HEK293T (cell line): ENCODE data around the gene GRAP.
A peak's percentile ranks its signal among the peaks of the same experiment; 100 is the strongest.
"Not testable (repeated sequence)": the region's sequence is repeated elsewhere in the genome, so short reads cannot be mapped to it uniquely, and the experiment has no call there.

Experiments
- CTCF ChIA-PET: fragments of 350-600 bp; formaldehyde crosslinking; extraction: SDS; loops from one replicate; lab custom pipeline; 2021; ENCODE audit warnings: antibody characterized with exemption, inconsistent platforms; lab: Yijun Ruan, JAX
- POLR2A ChIA-PET: fragments of 350-600 bp; formaldehyde crosslinking; extraction: SDS; loops from one replicate; lab custom pipeline; 2020; ENCODE audit warnings: antibody characterized with exemption, inconsistent platforms; lab: Yijun Ruan, JAX
- DNase-seq: peaks from one replicate; pipeline ENCODE4 v3.0.0; 2012; ENCODE audit warnings: mixed read lengths; ENCODE audit errors: extremely low spot score
- ARNT ChIP-seq: fragments of 450-650 bp; IDR thresholded peaks from 2 replicates; pipeline ENCODE4 v1.6.1; 2017; ENCODE audit warnings: mild to moderate bottlenecking
- BHLHE40 ChIP-seq: fragments of 450-650 bp; IDR thresholded peaks from 2 replicates; pipeline ENCODE4 v1.6.1; 2016; ENCODE audit warnings: mild to moderate bottlenecking, moderate library complexity, borderline replicate concordance
- ELF4 ChIP-seq: fragments of 450-650 bp; IDR thresholded peaks from 2 replicates; pipeline ENCODE4 v1.6.1; 2017; ENCODE audit warnings: antibody characterized with exemption
- L3MBTL2 ChIP-seq: fragments of 450-650 bp; conservative IDR thresholded peaks from 2 replicates; pipeline ENCODE4 v1.6.1; 2016; ENCODE audit warnings: mild to moderate bottlenecking
- NFRKB ChIP-seq: fragments of 450-650 bp; IDR thresholded peaks from 2 replicates; pipeline ENCODE4 v1.6.1; 2016; ENCODE audit warnings: mild to moderate bottlenecking, moderate library complexity
- PKNOX1 ChIP-seq: fragments of 450-650 bp; IDR thresholded peaks from 2 replicates; pipeline ENCODE4 v1.6.1; 2016

Gene GRAP

GRCh38 chr17:19062009-19062717, 15.4 kb upstream of the GRAP start:
- 0 out of 2 replicates have a peak, but pooled peaks have one; percentile 40 for TF ChIP-seq L3MBTL2
- TF ChIP-seq ARNT: 0 out of 2 replicates have a peak, but pooled peaks have one; percentile 41
- peak; percentile 28; the same call in 1 of the 2 replicates for TF ChIP-seq PKNOX1
- peak; percentile 47; the same call in 1 of the 2 replicates for TF ChIP-seq BHLHE40
- TF ChIP-seq NFRKB: peak; percentile 51; the same call in 1 of the 2 replicates
- peak; percentile 96 for TF ChIP-seq ELF4
- DNase-seq, POLR2A ChIA-PET, CTCF ChIA-PET: not testable (repeated sequence)

GRCh38 chr17:19055447-19055846, 8.7 kb upstream of the GRAP start:
- DNase-seq, CTCF ChIA-PET, POLR2A ChIA-PET: not testable (repeated sequence)

DNA sequence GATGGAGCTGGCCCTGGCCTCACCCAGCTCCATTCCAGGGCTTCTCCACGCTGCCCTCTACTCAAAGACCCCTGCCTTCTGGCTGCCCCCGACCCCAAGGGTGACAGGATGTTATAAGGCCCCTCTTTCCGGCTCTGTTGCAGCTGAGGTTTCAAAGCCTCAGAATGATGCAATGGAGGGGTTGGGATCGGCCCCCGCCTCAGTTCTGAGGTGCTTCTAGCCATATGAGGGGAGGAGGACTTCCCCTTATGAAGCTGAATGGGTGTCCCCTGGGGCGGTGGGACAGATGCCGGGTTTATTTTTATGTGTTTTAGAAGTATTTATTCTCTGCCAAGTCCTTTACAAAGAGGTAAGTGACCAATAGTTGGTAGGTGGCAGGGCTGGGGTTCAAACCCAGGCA, 2.1 kb upstream of the GRAP start:
- DNase-seq, CTCF ChIA-PET, POLR2A ChIA-PET: not testable (repeated sequence)

DNA sequence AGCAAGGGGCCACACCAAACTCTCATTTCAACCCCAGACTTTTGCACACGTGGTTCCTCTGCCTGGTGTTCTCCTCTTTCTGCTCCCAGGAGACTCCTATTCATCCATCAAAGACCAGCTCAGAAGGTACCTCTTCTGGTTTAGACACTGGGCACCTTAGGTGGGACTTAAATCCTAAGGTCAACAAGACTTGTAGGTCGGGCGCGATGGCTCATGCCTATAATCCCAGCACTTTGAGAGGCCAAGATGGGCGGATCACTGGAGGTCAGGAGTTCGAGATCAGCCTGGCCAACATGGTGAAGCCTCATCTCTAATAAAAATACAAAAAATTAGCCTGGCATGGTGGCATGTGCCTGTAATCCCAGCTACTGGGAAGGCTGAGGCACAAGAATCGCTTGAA, 753 bp upstream of the GRAP start:
- DNase-seq, POLR2A ChIA-PET, CTCF ChIA-PET: not testable (repeated sequence)

GRCh38 chr17:19044643-19045042, 2.1 kb downstream of the GRAP start:
- POLR2A ChIA-PET, DNase-seq, CTCF ChIA-PET: not testable (repeated sequence)

GRCh38 chr17:19043032-19043431, 3.7 kb downstream of the GRAP start:
- CTCF ChIA-PET, DNase-seq, POLR2A ChIA-PET: not testable (repeated sequence)

DNA sequence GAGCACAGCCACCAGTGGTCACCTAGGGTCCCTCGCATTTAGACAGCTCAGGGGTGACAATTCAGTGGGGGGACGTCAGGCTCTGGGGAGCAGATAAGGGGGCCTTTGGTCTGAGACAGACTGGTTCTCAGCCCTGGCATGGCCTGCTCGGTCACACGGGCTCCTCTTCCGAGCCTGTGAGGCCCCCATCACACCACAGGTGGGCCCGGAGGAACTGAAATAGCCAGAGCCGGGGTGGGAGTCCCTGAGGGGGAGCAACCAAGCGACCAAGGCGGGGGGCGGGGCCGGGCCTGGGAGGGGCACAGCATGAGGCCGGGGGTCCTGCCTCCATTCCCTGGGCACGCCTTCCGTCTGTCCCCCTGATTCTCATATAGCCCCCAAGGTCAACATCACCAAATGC, 4.4 kb downstream of the GRAP start:
- DNase-seq, POLR2A ChIA-PET, CTCF ChIA-PET: not testable (repeated sequence)

DNA sequence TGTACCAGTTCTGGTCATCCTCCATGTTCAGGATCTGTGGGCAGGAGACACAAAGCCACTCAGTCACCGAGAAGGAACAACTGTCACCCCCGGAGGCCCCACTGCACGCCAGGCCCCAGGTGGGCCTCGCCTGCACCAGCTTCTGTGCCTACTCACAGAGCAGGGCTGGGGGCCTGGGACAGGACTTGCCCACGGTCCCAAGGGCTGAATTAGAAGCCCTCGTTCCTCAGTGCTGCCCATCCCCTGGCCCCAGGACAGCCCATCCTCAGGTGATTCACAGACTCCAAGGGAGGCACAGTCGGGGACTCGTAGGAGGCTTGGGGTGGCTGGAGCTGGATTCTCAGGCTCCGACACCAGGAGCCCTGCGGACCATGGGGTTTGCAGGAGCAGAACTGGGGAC, 4.9 kb downstream of the GRAP start:
- DNase-seq, POLR2A ChIA-PET, CTCF ChIA-PET: not testable (repeated sequence)

- CTCF ChIA-PET, DNase-seq, POLR2A ChIA-PET: not testable (repeated sequence)
These were observed 6.4 kb downstream of the GRAP start for GRCh38 chr17:19040350-19040749.

DNA sequence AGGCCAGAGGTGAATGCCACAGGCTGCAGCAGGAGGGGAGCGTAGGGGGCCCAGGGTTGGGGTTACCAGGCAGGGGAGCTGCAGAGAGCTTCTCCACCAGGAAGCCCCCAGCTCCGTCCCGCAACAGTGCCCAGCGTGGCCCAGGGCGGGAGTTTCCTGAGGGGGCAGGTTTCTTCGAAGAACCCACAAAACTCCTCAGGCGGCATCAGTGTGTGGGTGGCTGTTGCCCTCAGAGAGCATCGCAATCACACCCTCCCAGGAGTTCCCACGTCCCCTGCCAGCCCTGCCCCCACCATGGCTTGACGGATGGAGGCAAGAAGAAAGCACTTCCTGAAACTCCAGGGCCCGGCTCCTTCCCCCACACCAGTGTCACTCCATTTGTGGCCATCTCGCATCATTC, 8.0 kb downstream of the GRAP start:
- CTCF ChIA-PET, POLR2A ChIA-PET, DNase-seq: not testable (repeated sequence)

GRCh38 chr17:19038007-19038406, 8.8 kb downstream of the GRAP start:
- CTCF ChIA-PET, POLR2A ChIA-PET, DNase-seq: not testable (repeated sequence)

- CTCF ChIA-PET, DNase-seq, POLR2A ChIA-PET: not testable (repeated sequence)
These were observed 9.2 kb downstream of the GRAP start for GRCh38 chr17:19037547-19037946.

GRCh38 chr17:19036186-19036585, 10.6 kb downstream of the GRAP start:
- CTCF ChIA-PET: not testable (repeated sequence)

DNA sequence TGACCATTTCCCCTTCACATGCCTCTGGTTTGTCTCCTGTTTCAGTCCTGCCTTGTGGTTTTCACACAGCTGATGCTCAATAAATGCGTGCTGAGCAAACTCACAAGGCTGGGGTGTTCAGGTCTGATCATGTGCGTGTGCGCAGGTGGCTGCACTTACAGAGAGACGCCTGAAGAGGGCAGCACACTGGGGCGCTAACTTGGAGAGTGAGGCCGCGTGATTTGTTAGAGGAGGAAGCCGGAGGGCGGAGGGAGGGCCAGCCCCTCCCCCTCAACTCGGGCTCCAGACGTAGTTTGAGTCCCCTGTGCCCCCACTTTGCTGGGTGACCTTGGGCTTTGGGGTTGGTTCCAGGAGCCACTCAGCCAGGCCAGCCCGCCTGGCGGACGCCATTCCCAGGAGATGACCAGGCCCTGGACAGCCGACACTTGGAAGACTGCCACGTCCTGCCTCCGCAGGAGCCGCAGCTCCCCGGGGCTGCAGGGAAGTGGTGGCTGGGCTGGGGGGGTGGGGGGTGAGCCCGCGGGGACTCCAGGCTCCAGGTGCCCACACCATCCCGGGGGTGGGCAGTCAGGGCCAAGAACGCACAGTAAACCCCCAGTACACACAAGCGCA, 14.3 kb downstream of the GRAP start:
- CTCF ChIA-PET, DNase-seq, POLR2A ChIA-PET: not testable (repeated sequence)

More at GRCh38 chr17:19036186-19036585, 10.6 kb downstream of the GRAP start:
- POLR2A ChIA-PET, DNase-seq: not testable (repeated sequence)

- CTCF ChIA-PET, POLR2A ChIA-PET, DNase-seq: not testable (repeated sequence)
These were observed 15.0 kb downstream of the GRAP start for GRCh38 chr17:19031729-19032128.

- DNase-seq, CTCF ChIA-PET, POLR2A ChIA-PET: not testable (repeated sequence)
These were observed 15.8 kb downstream of the GRAP start for GRCh38 chr17:19030771-19031449.
